ENCODE measurements around the gene TGFBR2. TPM values are rescaled to one million over a fixed set of nuclear protein-coding genes. Genes with fewer than 3 reads are reported as not detected.

Gene TGFBR2
- polyA plus RNA-seq (2011; rRNA removed) (61.0 and 73.1 TPM in 2 replicates), polyA minus RNA-seq (2011; rRNA and poly(A)+ RNA removed) (46.1 and 62.0 TPM in 2 replicates)

DNA sequence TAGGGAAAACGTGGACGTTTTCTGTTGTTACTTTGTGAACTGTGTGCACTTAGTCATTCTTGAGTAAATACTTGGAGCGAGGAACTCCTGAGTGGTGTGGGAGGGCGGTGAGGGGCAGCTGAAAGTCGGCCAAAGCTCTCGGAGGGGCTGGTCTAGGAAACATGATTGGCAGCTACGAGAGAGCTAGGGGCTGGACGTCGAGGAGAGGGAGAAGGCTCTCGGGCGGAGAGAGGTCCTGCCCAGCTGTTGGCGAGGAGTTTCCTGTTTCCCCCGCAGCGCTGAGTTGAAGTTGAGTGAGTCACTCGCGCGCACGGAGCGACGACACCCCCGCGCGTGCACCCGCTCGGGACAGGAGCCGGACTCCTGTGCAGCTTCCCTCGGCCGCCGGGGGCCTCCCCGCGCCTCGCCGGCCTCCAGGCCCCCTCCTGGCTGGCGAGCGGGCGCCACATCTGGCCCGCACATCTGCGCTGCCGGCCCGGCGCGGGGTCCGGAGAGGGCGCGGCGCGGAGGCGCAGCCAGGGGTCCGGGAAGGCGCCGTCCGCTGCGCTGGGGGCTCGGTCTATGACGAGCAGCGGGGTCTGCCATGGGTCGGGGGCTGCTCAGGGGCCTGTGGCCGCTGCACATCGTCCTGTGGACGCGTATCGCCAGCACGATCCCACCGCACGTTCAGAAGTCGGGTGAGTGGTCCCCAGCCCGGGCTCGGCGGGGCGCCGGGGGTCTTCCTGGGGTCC lies at the start of gene TGFBR2:
TGFBR2 (plus strand) TSS at position 301 of the 731 bp plus-strand sequence; CDS start at position 584, 283 bp downstream.
- CTCF ChIA-PET: interaction anchor here (0.5 to 2.2 kb wide), 8 partner anchors 17 to 1434 kb away, joined by 3 to 12 read pairs (median 4); no protein-coding TSS in a partner anchor
- POLR2A ChIA-PET: interaction anchor here (0.8 kb wide), 2 partner anchors 16 to 375 kb away, joined by 3 to 4 read pairs; no protein-coding TSS in a partner anchor

DNA sequence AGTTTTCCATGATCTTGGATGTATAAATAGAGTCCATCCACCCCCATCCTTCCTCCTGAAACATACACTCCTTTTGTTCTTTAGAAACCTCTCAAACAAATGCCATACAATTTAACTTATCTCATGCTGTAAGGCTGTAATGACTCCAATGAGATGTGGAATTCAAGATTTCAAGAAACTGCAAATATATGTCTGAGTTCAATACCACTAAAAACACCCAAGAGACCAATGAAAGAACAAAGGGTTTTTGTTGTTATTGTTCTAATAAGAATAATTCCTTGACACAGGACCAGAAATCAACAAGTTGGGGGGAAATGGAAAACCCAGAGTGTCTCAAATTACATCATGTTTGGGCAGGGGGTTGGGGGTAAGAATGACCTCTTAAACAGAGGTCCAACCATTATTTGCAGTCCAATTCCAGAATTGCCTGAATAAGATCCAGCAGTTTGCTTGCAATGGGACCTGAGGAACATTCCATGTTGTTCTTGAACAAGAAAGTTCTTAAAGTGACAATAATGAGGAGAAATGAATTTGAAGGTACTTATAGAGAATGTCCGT lies 48.6 kb upstream of the TGFBR2 start:
- no peak for DNase-seq (ENCODE audit: low read depth)
- TF ChIP-seq, protein P1, sequence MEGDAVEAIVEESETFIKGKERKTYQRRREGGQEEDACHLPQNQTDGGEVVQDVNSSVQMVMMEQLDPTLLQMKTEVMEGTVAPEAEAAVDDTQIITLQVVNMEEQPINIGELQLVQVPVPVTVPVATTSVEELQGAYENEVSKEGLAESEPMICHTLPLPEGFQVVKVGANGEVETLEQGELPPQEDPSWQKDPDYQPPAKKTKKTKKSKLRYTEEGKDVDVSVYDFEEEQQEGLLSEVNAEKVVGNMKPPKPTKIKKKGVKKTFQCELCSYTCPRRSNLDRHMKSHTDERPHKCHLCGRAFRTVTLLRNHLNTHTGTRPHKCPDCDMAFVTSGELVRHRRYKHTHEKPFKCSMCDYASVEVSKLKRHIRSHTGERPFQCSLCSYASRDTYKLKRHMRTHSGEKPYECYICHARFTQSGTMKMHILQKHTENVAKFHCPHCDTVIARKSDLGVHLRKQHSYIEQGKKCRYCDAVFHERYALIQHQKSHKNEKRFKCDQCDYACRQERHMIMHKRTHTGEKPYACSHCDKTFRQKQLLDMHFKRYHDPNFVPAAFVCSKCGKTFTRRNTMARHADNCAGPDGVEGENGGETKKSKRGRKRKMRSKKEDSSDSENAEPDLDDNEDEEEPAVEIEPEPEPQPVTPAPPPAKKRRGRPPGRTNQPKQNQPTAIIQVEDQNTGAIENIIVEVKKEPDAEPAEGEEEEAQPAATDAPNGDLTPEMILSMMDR (IDR thresholded peaks at IDR 0.05; ENCODE audit: insufficient read depth, low read depth, low read length): no peak
- no peaks in the 10 kb centered on the region for H3K36me3 ChIP-seq (ENCODE audit: control insufficient read depth, insufficient read depth, low read length)
- H3K4me3 ChIP-seq (ENCODE audit: low read depth, low read length): no peak overlapping the region
- POLR2A ChIA-PET: no interaction called here
- H3K27me3 ChIP-seq (ENCODE audit: control insufficient read depth, insufficient read depth, low read length): no peaks in the 10 kb centered on the region
- CTCF ChIA-PET: no interaction called here

More for the DNA sequence above, at the start of gene TGFBR2:
- Histone ChIP-seq H3K27me3 (ENCODE audit: control insufficient read depth, insufficient read depth, low read length) (no peaks in the 10 kb centered on the region), H3K4me3 (ENCODE audit: low read depth, low read length) (peak within 1 kb of the TSS; percentile 65), H3K36me3 (ENCODE audit: control insufficient read depth, insufficient read depth, low read length) (no peaks in the 10 kb centered on the region)
- TF ChIP-seq, protein P1 (IDR thresholded peaks at IDR 0.05; ENCODE audit: insufficient read depth, low read depth, low read length): no peak; the same call in 1 of the 2 replicates
- peak; percentile 93 for DNase-seq (ENCODE audit: low read depth)

DNA sequence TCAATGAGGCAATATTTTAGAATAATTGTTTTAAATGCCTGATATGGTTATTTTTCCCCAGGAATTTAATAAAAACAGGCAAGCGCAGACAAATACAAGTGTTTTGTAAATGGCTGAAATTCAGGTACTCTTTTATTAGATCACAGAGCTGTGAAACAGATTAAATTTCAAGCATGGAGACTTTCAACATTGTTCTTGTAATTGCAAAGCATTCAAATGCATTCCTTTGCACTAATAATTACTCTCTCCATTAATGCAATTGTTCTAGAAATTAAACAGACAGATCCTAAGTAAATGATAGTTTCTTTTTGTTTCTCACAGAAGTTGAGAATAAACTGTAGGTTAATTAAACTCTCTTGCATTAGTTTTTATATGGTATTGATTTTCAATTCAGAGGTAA lies 42.4 kb upstream of the TGFBR2 start:
- TF ChIP-seq, protein P1 (IDR thresholded peaks at IDR 0.05; ENCODE audit: insufficient read depth, low read depth, low read length): no peak
- Histone ChIP-seq H3K4me3 (ENCODE audit: low read depth, low read length) (no peak overlapping the region), H3K27me3 (ENCODE audit: control insufficient read depth, insufficient read depth, low read length) (no peaks in the 10 kb centered on the region), H3K36me3 (ENCODE audit: control insufficient read depth, insufficient read depth, low read length) (no peaks in the 10 kb centered on the region)
- CTCF ChIA-PET: no interaction called here
- POLR2A ChIA-PET: no interaction called here
- no peak for DNase-seq (ENCODE audit: low read depth)

DNA sequence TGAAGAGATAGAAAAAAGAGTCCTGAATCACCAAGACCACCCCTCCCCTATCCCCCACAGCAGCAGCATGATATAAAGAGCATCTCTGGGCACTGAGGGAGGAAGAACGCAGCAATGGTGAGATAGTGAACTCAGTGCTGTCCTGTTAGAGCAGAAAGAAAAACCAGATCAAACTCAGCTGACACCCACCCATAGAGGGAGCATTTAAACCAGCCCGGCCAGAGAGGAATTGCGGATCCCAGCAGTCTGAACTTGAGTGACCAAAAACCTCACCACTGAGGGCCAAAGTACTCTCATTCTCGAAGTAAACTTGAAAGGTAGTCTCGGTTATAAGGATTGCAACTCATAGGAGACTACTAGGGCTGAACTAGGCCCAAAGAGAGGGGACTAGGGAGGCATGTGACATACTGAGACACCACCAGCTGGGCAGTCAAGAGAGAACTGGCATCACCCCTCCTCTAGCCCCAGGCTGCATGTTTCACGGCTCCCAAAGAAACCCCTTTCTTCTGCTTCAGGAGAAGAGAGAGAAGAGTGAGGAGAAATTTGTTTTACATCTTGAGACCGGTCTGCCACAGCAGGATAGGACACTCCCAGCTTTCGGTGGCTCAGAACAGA lies 39.2 kb upstream of the TGFBR2 start:
- DNase-seq (ENCODE audit: low read depth): no peak
- ChIA-PET POLR2A (no interaction called here), CTCF (interaction anchor here (1.6 kb wide), 1 partner anchor 11 kb away, joined by 3 read pairs; no protein-coding TSS in a partner anchor)
- Histone ChIP-seq H3K27me3 (ENCODE audit: control insufficient read depth, insufficient read depth, low read length) (no peaks in the 10 kb centered on the region), H3K4me3 (ENCODE audit: low read depth, low read length) (no peak overlapping the region), H3K36me3 (ENCODE audit: control insufficient read depth, insufficient read depth, low read length) (no peaks in the 10 kb centered on the region)
- TF ChIP-seq, protein P1 (IDR thresholded peaks at IDR 0.05; ENCODE audit: insufficient read depth, low read depth, low read length): no peak

DNA sequence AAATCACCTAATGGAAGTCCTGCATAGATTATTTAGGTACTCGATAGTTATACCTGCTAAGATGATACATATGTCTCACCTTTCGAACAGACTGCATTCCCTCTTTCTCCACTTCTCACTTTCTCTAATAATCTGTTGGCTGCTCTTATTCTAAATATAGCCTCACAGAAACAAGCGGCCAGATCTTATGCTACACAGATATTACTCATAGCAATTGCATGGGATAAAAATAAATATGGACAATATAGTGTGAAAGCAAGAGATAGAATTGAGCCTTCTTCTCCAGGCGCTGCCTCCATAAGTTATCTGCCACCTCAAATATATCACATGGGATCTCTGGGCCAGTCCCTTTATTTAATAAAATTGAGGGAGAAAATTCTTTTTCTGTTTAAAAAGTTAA lies 29.5 kb upstream of the TGFBR2 start:
- POLR2A ChIA-PET: interaction anchor here (0.6 kb wide), 1 partner anchor 266 kb away, joined by 5 read pairs; no protein-coding TSS in a partner anchor
- no peaks in the 10 kb centered on the region for H3K36me3 ChIP-seq (ENCODE audit: control insufficient read depth, insufficient read depth, low read length)
- TF ChIP-seq, protein P1 (IDR thresholded peaks at IDR 0.05; ENCODE audit: insufficient read depth, low read depth, low read length): no peak
- no peaks in the 10 kb centered on the region for H3K27me3 ChIP-seq (ENCODE audit: control insufficient read depth, insufficient read depth, low read length)
- no peak for DNase-seq (ENCODE audit: low read depth)
- no peak overlapping the region for H3K4me3 ChIP-seq (ENCODE audit: low read depth, low read length)
- CTCF ChIA-PET: interaction anchor here (1.0 kb wide), 2 partner anchors 9 to 18 kb away, joined by 3 read pairs; no protein-coding TSS in a partner anchor

Measured in BJ (cell line).